OCI-LY3 (cell line): ENCODE measurements around the gene GNA12.

Experiments used
- CTCF ChIP-seq: fragments of 200-600, 300-600 bp; sonication (generic); IDR thresholded peaks from 2 replicates; pipeline ENCODE4 v1.5.1; 2014; ENCODE audit warnings: antibody characterized with exemption, low read length, low read depth
- EZH2phosphoT487 ChIP-seq: fragments of 200-600 bp; shearing (Covaris generic); IDR thresholded peaks from 2 replicates; pipeline ENCODE4 v1.6.1; 2018; ENCODE audit warnings: antibody characterized with exemption, mixed run types, low read depth

DNA sequence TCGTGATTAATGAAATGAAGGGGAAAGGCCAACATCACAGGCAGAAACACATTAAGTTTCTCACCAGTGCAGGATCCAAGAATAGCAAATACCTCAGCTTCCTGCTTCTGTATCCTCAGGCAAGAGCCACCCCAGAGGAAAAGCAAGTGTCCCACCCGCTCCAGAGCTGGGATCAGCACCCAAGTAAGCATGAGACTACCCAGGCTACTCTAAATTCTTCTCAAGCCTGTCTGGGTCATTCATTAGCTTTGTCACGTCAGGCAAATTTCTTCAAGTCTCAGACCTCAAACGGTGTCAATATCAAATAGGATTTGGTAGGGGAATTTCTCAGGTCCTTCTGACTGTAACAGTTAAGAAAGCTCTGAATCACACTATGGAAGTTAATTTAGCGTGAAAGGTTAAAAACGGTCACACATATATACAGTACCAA is 59.0 kb downstream of the GNA12 start:
- TF ChIP-seq CTCF (no peak), EZH2phosphoT487 (no peak)
